Diencephalon (tissue), 1 donor: ENCODE measurements around the gene BNC2. TPM values are rescaled to one million over a fixed set of nuclear protein-coding genes. Genes with fewer than 3 reads are reported as not detected.

Experiments used
- small RNA-seq: library from RNA; depleted of rRNA; stranded (forward); fragments of <200 nt; gene quantifications from one replicate; pipeline ENCODE3, GENCODE V24; 2014
- total RNA-seq: library from RNA; depleted of rRNA; stranded (reverse); fragments of >200 nt; gene quantifications from one replicate; pipeline ENCODE4 v1.2.3, GENCODE V29; 2014

The BNC2 gene, protein sequence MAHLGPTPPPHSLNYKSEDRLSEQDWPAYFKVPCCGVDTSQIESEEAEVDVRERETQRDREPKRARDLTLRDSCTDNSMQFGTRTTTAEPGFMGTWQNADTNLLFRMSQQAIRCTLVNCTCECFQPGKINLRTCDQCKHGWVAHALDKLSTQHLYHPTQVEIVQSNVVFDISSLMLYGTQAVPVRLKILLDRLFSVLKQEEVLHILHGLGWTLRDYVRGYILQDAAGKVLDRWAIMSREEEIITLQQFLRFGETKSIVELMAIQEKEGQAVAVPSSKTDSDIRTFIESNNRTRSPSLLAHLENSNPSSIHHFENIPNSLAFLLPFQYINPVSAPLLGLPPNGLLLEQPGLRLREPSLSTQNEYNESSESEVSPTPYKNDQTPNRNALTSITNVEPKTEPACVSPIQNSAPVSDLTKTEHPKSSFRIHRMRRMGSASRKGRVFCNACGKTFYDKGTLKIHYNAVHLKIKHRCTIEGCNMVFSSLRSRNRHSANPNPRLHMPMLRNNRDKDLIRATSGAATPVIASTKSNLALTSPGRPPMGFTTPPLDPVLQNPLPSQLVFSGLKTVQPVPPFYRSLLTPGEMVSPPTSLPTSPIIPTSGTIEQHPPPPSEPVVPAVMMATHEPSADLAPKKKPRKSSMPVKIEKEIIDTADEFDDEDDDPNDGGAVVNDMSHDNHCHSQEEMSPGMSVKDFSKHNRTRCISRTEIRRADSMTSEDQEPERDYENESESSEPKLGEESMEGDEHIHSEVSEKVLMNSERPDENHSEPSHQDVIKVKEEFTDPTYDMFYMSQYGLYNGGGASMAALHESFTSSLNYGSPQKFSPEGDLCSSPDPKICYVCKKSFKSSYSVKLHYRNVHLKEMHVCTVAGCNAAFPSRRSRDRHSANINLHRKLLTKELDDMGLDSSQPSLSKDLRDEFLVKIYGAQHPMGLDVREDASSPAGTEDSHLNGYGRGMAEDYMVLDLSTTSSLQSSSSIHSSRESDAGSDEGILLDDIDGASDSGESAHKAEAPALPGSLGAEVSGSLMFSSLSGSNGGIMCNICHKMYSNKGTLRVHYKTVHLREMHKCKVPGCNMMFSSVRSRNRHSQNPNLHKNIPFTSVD
- 2.5 TPM for total RNA-seq

DNA sequence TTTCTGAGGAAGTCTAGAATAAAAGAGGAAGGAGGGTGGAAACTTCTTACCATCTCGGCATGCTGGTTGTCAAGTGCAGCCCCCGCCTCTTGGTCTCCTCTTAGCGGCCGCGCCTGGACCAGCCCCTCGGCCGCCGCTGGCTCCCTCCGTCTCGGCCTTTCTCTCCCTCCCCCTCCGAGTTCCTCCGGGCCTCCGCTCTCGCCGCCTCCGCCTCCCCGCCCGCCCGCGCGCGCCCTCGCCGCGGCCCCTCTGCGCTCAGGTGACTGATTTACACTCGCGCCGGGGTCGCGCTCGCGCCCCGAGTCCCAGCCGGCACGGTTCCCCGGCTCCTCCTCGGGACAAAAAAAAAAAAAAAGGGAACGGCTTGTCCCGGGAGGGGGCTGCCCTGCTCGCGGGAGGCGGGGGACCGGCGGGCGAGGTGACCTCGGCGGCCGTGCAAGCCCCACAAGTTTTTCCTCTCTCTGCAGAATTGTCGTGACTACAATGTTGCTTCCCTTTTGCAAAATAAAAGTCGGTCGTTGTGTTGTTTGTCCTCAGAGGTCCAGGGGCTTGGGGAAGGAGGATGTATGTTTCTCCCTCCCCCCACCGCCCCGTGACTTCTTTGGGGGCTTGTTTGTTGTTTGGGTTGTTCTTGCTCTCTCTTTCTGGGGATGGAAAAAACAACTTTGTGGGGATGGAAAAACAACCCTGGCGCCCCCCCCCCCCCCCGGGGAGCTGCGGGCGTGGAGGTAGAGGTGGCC is at the start of gene BNC2:
BNC2 (minus strand) TSS at position 75 of the 740 bp plus-strand sequence; CDS start at position 53, 22 bp downstream.

Small RNAs within 50 kb of the gene (small RNA-seq; reads per million reads assigned to genes)
- gene LSM1P1, result not detected
